SU-DHL-6 (cell line): ENCODE results near the gene PLXNC1.

Experiments used
- H2AFZ ChIP-seq: fragments of 200-600 bp; sonication (generic); 2 replicates; pipeline ENCODE4 v1.6.1; 2014; ENCODE audit warnings: low read depth, mild to moderate bottlenecking, moderate library complexity, mixed read lengths, antibody characterized with exemption, low read length; ENCODE audit not compliant: severe bottlenecking
- H3F3A ChIP-seq: fragments of 200-600 bp; shearing (Covaris generic); 2 replicates; pipeline ENCODE4 v1.6.0; 2016; ENCODE audit warnings: antibody characterized with exemption, mild to moderate bottlenecking; ENCODE audit not compliant: insufficient read depth
- H3K27ac ChIP-seq: fragments of 200-600 bp; sonication (generic); 2 replicates; pipeline ENCODE4 v1.5.1; 2016; ENCODE audit warnings: low read depth, mild to moderate bottlenecking, low read length, moderate library complexity, mixed read lengths
- H3K27me3 ChIP-seq: fragments of 200-600 bp; sonication (generic), shearing (Covaris generic); 2 replicates; pipeline ENCODE4 v1.6.0; 2014; ENCODE audit warnings: mild to moderate bottlenecking, low read length
- H3K36me3 ChIP-seq: fragments of 200-600 bp; sonication (generic); 2 replicates; pipeline ENCODE4 v1.6.1; 2014; ENCODE audit warnings: mild to moderate bottlenecking, low read length, mixed read lengths
- H3K4me2 ChIP-seq: fragments of 300-600, 200-600 bp; shearing (Covaris generic), sonication (generic); 2 replicates; pipeline ENCODE4 v1.6.0; 2014; ENCODE audit warnings: low read length, low read depth, mild to moderate bottlenecking; ENCODE audit not compliant: poor library complexity, severe bottlenecking
- H3K4me3 ChIP-seq: fragments of 200-600 bp; sonication (generic); 2 replicates; pipeline ENCODE4 v1.5.1; 2014; ENCODE audit warnings: antibody characterized with exemption, low read length, mild to moderate bottlenecking, mixed read lengths; ENCODE audit not compliant: insufficient read depth, poor library complexity, severe bottlenecking
- H3K79me2 ChIP-seq: fragments of 200-600 bp; sonication (generic); 2 replicates; pipeline ENCODE4 v1.6.1; 2014; ENCODE audit warnings: mild to moderate bottlenecking, low read length, moderate library complexity; ENCODE audit not compliant: insufficient read depth
- H3K9ac ChIP-seq: fragments of 200-600 bp; sonication (generic); 2 replicates; pipeline ENCODE4 v1.7.0; 2014; ENCODE audit warnings: mild to moderate bottlenecking, low read length
- H3K9me2 ChIP-seq: fragments of 200-600 bp; sonication (generic); replicated peaks from 2 replicates; pipeline ENCODE4 v1.6.1; 2014; ENCODE audit warnings: low read length; ENCODE audit not compliant: insufficient read depth
- H3K9me3 ChIP-seq: fragments of 200-600 bp; sonication (generic); 2 replicates; pipeline ENCODE4 v1.6.1; 2014; ENCODE audit warnings: low read length, mixed read lengths; ENCODE audit not compliant: insufficient read depth
- H4K20me1 ChIP-seq: fragments of 200-600 bp; sonication (generic); 2 replicates; pipeline ENCODE4 v1.6.1; 2014; ENCODE audit warnings: low read depth, mild to moderate bottlenecking, antibody characterized with exemption, low read length, moderate library complexity, mixed read lengths
- CTCF ChIP-seq: fragments of 200-600 bp; sonication (generic); IDR thresholded peaks from one replicate; pipeline ENCODE4 v1.5.1; 2017; ENCODE audit warnings: antibody characterized with exemption, mild to moderate bottlenecking, low read length, moderate library complexity; ENCODE audit not compliant: insufficient read depth, poor library complexity, severe bottlenecking
- EZH2phosphoT487 ChIP-seq: fragments of 200-600 bp; sonication (generic), shearing (Covaris generic); conservative IDR thresholded peaks from 2 replicates; pipeline ENCODE4 v1.6.1; 2018; ENCODE audit warnings: mild to moderate bottlenecking, antibody characterized with exemption, low read length, moderate library complexity, mixed read lengths

The PLXNC1 gene

GRCh38 chr12:94103986-94104385, 44.4 kb upstream of the PLXNC1 start:
- Histone ChIP-seq H3K9me2 (no peaks in the 10 kb centered on the region), H3K4me3 (no peak overlapping the region), H4K20me1 (no peaks in the 10 kb centered on the region), H2AFZ (no peak overlapping the region), H3K27ac (no peak overlapping the region), H3K79me2 (no peaks in the 10 kb centered on the region), H3F3A (no peaks in the 10 kb centered on the region), H3K4me2 (no peak overlapping the region), H3K27me3 (no peaks in the 10 kb centered on the region), H3K9ac (no peak overlapping the region), H3K36me3 (no peaks in the 10 kb centered on the region), H3K9me3 (no peaks in the 10 kb centered on the region)
- TF ChIP-seq CTCF: no peak
- TF ChIP-seq EZH2phosphoT487: no peak

GRCh38 chr12:94107910-94108309, 40.5 kb upstream of the PLXNC1 start:
- Histone ChIP-seq H3K27ac (no peak overlapping the region), H3K27me3 (no peaks in the 10 kb centered on the region), H3K4me2 (no peak overlapping the region), H4K20me1 (no peaks in the 10 kb centered on the region), H3K4me3 (no peak overlapping the region), H3K9me2 (no peaks in the 10 kb centered on the region), H3K36me3 (no peaks in the 10 kb centered on the region), H2AFZ (no peak overlapping the region), H3F3A (no peaks in the 10 kb centered on the region), H3K79me2 (no peaks in the 10 kb centered on the region), H3K9me3 (no peaks in the 10 kb centered on the region), H3K9ac (no peak overlapping the region)
- no peak for TF ChIP-seq CTCF
- TF ChIP-seq EZH2phosphoT487: no peak

DNA sequence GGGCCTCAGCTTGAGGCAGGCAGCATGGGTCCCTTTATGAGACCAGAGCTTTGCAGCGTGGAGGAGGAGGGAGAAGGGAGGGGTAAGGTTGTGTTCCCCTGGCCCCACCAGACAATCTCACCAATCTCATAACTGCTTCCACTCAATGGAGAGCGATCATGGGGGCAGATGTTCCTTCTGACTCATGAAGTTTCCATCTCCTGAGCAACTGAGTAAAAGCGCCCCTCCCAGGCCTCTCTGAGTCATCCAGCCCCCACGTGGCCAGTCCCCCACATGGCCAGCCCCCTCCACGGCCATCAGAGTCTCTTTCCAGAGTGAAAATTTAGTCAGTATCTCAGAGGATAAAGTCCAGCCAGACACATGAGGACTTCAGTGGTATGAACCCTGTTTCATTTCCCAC, 39.2 kb upstream of the PLXNC1 start:
- H4K20me1 ChIP-seq: no peaks in the 10 kb centered on the region
- no peak overlapping the region for H3K4me3 ChIP-seq
- no peaks in the 10 kb centered on the region for H3K9me3 ChIP-seq
- H3K36me3 ChIP-seq: no peaks in the 10 kb centered on the region
- no peak overlapping the region for H2AFZ ChIP-seq
- no peak overlapping the region for H3K4me2 ChIP-seq
- H3K9ac ChIP-seq: no peak overlapping the region
- no peaks in the 10 kb centered on the region for H3F3A ChIP-seq
- no peak overlapping the region for H3K27ac ChIP-seq
- H3K9me2 ChIP-seq: no peaks in the 10 kb centered on the region
- no peaks in the 10 kb centered on the region for H3K27me3 ChIP-seq
- no peaks in the 10 kb centered on the region for H3K79me2 ChIP-seq
- TF ChIP-seq EZH2phosphoT487 (no peak), CTCF (no peak)

DNA sequence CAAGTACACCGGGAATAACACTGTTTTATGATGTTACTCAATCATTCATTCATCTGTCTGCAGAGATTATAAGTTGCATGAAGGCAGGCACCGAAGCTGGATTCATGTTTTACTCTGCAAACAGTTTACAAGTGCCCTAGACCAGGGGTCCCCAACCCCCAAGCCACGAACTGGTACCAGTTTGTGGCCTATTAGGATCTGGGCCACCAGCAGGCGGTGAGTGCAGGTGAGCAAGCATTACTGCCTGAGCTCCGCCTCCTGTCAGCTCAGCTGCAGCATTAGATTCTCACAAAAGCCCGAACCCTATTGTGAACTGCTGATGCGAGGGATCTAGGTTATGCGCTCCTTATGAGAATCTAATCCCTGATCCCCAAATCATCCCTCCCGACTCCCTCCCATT, 38.1 kb upstream of the PLXNC1 start:
- TF ChIP-seq CTCF (no peak), EZH2phosphoT487 (no peak)
- Histone ChIP-seq H3K4me2 (no peak overlapping the region), H3K27ac (no peak overlapping the region), H3K9me2 (no peaks in the 10 kb centered on the region), H3K27me3 (no peaks in the 10 kb centered on the region), H2AFZ (no peak overlapping the region), H3K79me2 (no peaks in the 10 kb centered on the region), H4K20me1 (no peaks in the 10 kb centered on the region), H3K9ac (no peak overlapping the region), H3K4me3 (no peak overlapping the region), H3F3A (no peaks in the 10 kb centered on the region), H3K9me3 (no peaks in the 10 kb centered on the region), H3K36me3 (no peaks in the 10 kb centered on the region)
